Chondrocyte (in vitro differentiated cells): ENCODE measurements around the gene SDS. TPM values are rescaled to one million over a fixed set of nuclear protein-coding genes. Genes with fewer than 3 reads are reported as not detected.

Experiments used
- DNase-seq: peaks from one replicate; pipeline ENCODE4 v3.0.0; 2021; ENCODE audit warnings: mixed read lengths, low spot score
- H3K27ac Mint-ChIP-seq: one replicate; pipeline ENCODE4 v1.8.0; 2021; ENCODE audit warnings: mild to moderate bottlenecking, moderate library complexity, mixed read lengths; ENCODE audit not compliant: unreplicated experiment
- H3K27me3 Mint-ChIP-seq: 2 replicates; pipeline ENCODE4 v1.8.0; 2021; ENCODE audit warnings: low read depth, mixed read lengths
- H3K36me3 Mint-ChIP-seq: 2 replicates; pipeline ENCODE4 v1.8.0; 2021; ENCODE audit warnings: low read depth, mixed read lengths
- H3K4me1 Mint-ChIP-seq: 2 replicates; pipeline ENCODE4 v1.8.0; 2021; ENCODE audit warnings: low read depth, mild to moderate bottlenecking, mixed read lengths
- H3K4me3 Mint-ChIP-seq: one replicate; pipeline ENCODE4 v1.8.0; 2021; ENCODE audit warnings: mild to moderate bottlenecking, moderate library complexity, mixed read lengths; ENCODE audit not compliant: unreplicated experiment
- H3K9me3 Mint-ChIP-seq: 2 replicates; pipeline ENCODE4 v1.8.0; 2021; ENCODE audit warnings: low read depth, mixed read lengths
- CTCF ChIP-seq: fragments of 200-600 bp; sonication (generic); IDR thresholded peaks from 2 replicates; pipeline ENCODE4 v1.5.0; 2021; ENCODE audit warnings: antibody characterized with exemption, mild to moderate bottlenecking, moderate library complexity
- total RNA-seq: library from RNA; stranded (reverse); gene quantifications from 3 replicates; pipeline ENCODE4 v1.2.1, GENCODE V29; 2021

Gene SDS
- total RNA-seq, 1 donor from 2014 or later: not detected

GRCh38 chr12:113384778-113385177 is 18.9 kb downstream of the SDS start:
- no peak for DNase-seq
- H3K4me3 Mint-ChIP-seq: no peak overlapping the region
- no peak for TF ChIP-seq CTCF
- no peaks in the 10 kb centered on the region for H3K27me3 Mint-ChIP-seq
- H3K27ac Mint-ChIP-seq: no peak overlapping the region
- H3K9me3 Mint-ChIP-seq: no peaks in the 10 kb centered on the region
- H3K36me3 Mint-ChIP-seq: peaks cover 22% of the 10 kb centered on the region
- H3K4me1 Mint-ChIP-seq: no peaks in the 10 kb centered on the region

- no peaks in the 10 kb centered on the region for H3K4me1 Mint-ChIP-seq
- TF ChIP-seq CTCF: no peak
These were observed 21.5 kb downstream of the SDS start for GRCh38 chr12:113382206-113382605.

GRCh38 chr12:113381220-113381619 is 22.5 kb downstream of the SDS start:
- Mint-ChIP-seq H3K4me1 (no peaks in the 10 kb centered on the region), H3K9me3 (no peaks in the 10 kb centered on the region), H3K36me3 (peaks cover 18% of the 10 kb centered on the region), H3K27me3 (no peaks in the 10 kb centered on the region), H3K27ac (no peak overlapping the region), H3K4me3 (no peak overlapping the region)
- DNase-seq: no peak
- no peak for TF ChIP-seq CTCF

More at GRCh38 chr12:113382206-113382605, 21.5 kb downstream of the SDS start:
- Mint-ChIP-seq H3K36me3 (peaks cover 18% of the 10 kb centered on the region), H3K27me3 (no peaks in the 10 kb centered on the region), H3K9me3 (no peaks in the 10 kb centered on the region), H3K27ac (no peak overlapping the region), H3K4me3 (no peak overlapping the region)
- DNase-seq: no peak

- Mint-ChIP-seq H3K27ac (no peak overlapping the region), H3K4me3 (no peak overlapping the region), H3K27me3 (no peaks in the 10 kb centered on the region), H3K4me1 (no peaks in the 10 kb centered on the region), H3K9me3 (no peaks in the 10 kb centered on the region), H3K36me3 (peaks cover 24% of the 10 kb centered on the region)
- TF ChIP-seq CTCF: peak; percentile 32
- no peak for DNase-seq
These were observed 25.4 kb downstream of the SDS start for GRCh38 chr12:113378291-113378690.

- H3K4me3 Mint-ChIP-seq: no peak overlapping the region
- no peaks in the 10 kb centered on the region for H3K27me3 Mint-ChIP-seq
- no peaks in the 10 kb centered on the region for H3K9me3 Mint-ChIP-seq
- TF ChIP-seq CTCF: no peak
- no peak overlapping the region for H3K27ac Mint-ChIP-seq
- no peak for DNase-seq
- H3K4me1 Mint-ChIP-seq: no peaks in the 10 kb centered on the region
- H3K36me3 Mint-ChIP-seq: peaks cover 26% of the 10 kb centered on the region
These were observed 28.8 kb downstream of the SDS start for GRCh38 chr12:113374823-113375428.
